ENCODE data around the gene SAMMSON.

SAMMSON gene

GRCh38 chr3:69963643-69964042 is 35.9 kb upstream of the SAMMSON start:
- Histone ChIP-seq H2AK5ac (ENCODE audit: low read depth, low read length) (no peak overlapping the region), H3K27ac (replicated peaks; ENCODE audit: low read length) (no peak overlapping the region), H3K9me3 (replicated peaks in 1 of 2; ENCODE audit: control insufficient read depth in 2 of 2, insufficient read depth in 1 of 2, low read depth in 1 of 2, low read length in 2 of 2) (no peaks in the 10 kb centered on the region), H3K4me3 (ENCODE audit: low read length in 2 of 2) (no peak overlapping the region), H4K8ac (ENCODE audit: low read depth, low read length) (no peak overlapping the region), H2BK15ac (ENCODE audit: low read length) (no peak overlapping the region), H3K4me1 (ENCODE audit: control insufficient read depth in 2 of 2, insufficient read depth in 1 of 2, low read depth in 1 of 2, low read length in 2 of 2) (no peaks in the 10 kb centered on the region), H2BK12ac (ENCODE audit: low read length) (no peak overlapping the region), H2BK5ac (ENCODE audit: low read length) (no peak overlapping the region), H3K27me3 (ENCODE audit: control insufficient read depth in 3 of 3, insufficient read depth in 3 of 3, low read depth in 1 of 3, low read length in 3 of 3) (no peaks in the 10 kb centered on the region), H3K14ac (ENCODE audit: low read length) (no peak overlapping the region), H3K23ac (ENCODE audit: low read depth, low read length, poor library complexity) (no peak overlapping the region), H3K18ac (ENCODE audit: low read length) (no peak overlapping the region), H3K36me3 (replicated peaks in 1 of 2; ENCODE audit: control insufficient read depth in 2 of 2, insufficient read depth in 2 of 2, low read length in 2 of 2) (no peaks in the 10 kb centered on the region), H3K79me1 (ENCODE audit: low read depth, low read length) (no peaks in the 10 kb centered on the region), H3K4ac (ENCODE audit: low read length) (no peak overlapping the region), H2AFZ (ENCODE audit: low read length) (no peak overlapping the region), H3K9ac (ENCODE audit: low read depth, low read length, poor library complexity) (no peak overlapping the region), H3K4me2 (ENCODE audit: insufficient read depth, low read length, poor library complexity, severe bottlenecking) (no peak overlapping the region), H2BK120ac (ENCODE audit: low read depth, low read length) (no peak overlapping the region), H4K91ac (ENCODE audit: low read depth, low read length, poor library complexity) (no peak overlapping the region)
- DNase-seq (ENCODE audit: low spot score) = no peak
- WGBS, 2 donors (ENCODE audit: extremely low coverage in 2 of 2, insufficient read length in 2 of 2, insufficient replicate concordance in 1 of 2) = no CpG with 5 or more reads among the region's 3 CpGs

GRCh38 chr3:69967156-69967555 is 32.4 kb upstream of the SAMMSON start:
- Histone ChIP-seq H3K27me3 (ENCODE audit: control insufficient read depth in 3 of 3, insufficient read depth in 3 of 3, low read depth in 1 of 3, low read length in 3 of 3) (no peaks in the 10 kb centered on the region), H3K27ac (replicated peaks; ENCODE audit: low read length) (no peak overlapping the region), H3K9me3 (replicated peaks in 1 of 2; ENCODE audit: control insufficient read depth in 2 of 2, insufficient read depth in 1 of 2, low read depth in 1 of 2, low read length in 2 of 2) (no peaks in the 10 kb centered on the region), H3K18ac (ENCODE audit: low read length) (no peak overlapping the region), H3K4ac (ENCODE audit: low read length) (no peak overlapping the region), H3K79me1 (ENCODE audit: low read depth, low read length) (no peaks in the 10 kb centered on the region), H3K14ac (ENCODE audit: low read length) (no peak overlapping the region), H3K4me3 (ENCODE audit: low read length in 2 of 2) (no peak overlapping the region), H3K9ac (ENCODE audit: low read depth, low read length, poor library complexity) (no peak overlapping the region), H3K23ac (ENCODE audit: low read depth, low read length, poor library complexity) (no peak overlapping the region), H2AFZ (ENCODE audit: low read length) (no peak overlapping the region), H2BK12ac (ENCODE audit: low read length) (no peak overlapping the region), H2AK5ac (ENCODE audit: low read depth, low read length) (no peak overlapping the region), H4K91ac (ENCODE audit: low read depth, low read length, poor library complexity) (no peak overlapping the region), H3K4me1 (ENCODE audit: control insufficient read depth in 2 of 2, insufficient read depth in 1 of 2, low read depth in 1 of 2, low read length in 2 of 2) (no peaks in the 10 kb centered on the region), H2BK120ac (ENCODE audit: low read depth, low read length) (no peak overlapping the region), H3K36me3 (replicated peaks in 1 of 2; ENCODE audit: control insufficient read depth in 2 of 2, insufficient read depth in 2 of 2, low read length in 2 of 2) (no peaks in the 10 kb centered on the region), H3K4me2 (ENCODE audit: insufficient read depth, low read length, poor library complexity, severe bottlenecking) (no peak overlapping the region), H2BK5ac (ENCODE audit: low read length) (no peak overlapping the region), H2BK15ac (ENCODE audit: low read length) (no peak overlapping the region), H4K8ac (ENCODE audit: low read depth, low read length) (no peak overlapping the region)
- no peak for DNase-seq (ENCODE audit: low spot score)
- WGBS, 2 donors (ENCODE audit: extremely low coverage in 2 of 2, insufficient read length in 2 of 2, insufficient replicate concordance in 1 of 2) = no CpG with 5 or more reads among the region's 6 CpGs

GRCh38 chr3:69970827-69971226 is 28.7 kb upstream of the SAMMSON start:
- Histone ChIP-seq H4K91ac (ENCODE audit: low read depth, low read length, poor library complexity) (no peak overlapping the region), H3K27ac (replicated peaks; ENCODE audit: low read length) (no peak overlapping the region), H3K4me1 (ENCODE audit: control insufficient read depth in 2 of 2, insufficient read depth in 1 of 2, low read depth in 1 of 2, low read length in 2 of 2) (no peaks in the 10 kb centered on the region), H2BK120ac (ENCODE audit: low read depth, low read length) (no peak overlapping the region), H3K4me2 (ENCODE audit: insufficient read depth, low read length, poor library complexity, severe bottlenecking) (no peak overlapping the region), H3K14ac (ENCODE audit: low read length) (no peak overlapping the region), H3K9me3 (replicated peaks in 1 of 2; ENCODE audit: control insufficient read depth in 2 of 2, insufficient read depth in 1 of 2, low read depth in 1 of 2, low read length in 2 of 2) (no peaks in the 10 kb centered on the region), H2BK12ac (ENCODE audit: low read length) (no peak overlapping the region), H2AFZ (ENCODE audit: low read length) (no peak overlapping the region), H2BK15ac (ENCODE audit: low read length) (no peak overlapping the region), H2AK5ac (ENCODE audit: low read depth, low read length) (no peak overlapping the region), H3K9ac (ENCODE audit: low read depth, low read length, poor library complexity) (no peak overlapping the region), H3K4me3 (ENCODE audit: low read length in 2 of 2) (no peak overlapping the region), H3K27me3 (ENCODE audit: control insufficient read depth in 3 of 3, insufficient read depth in 3 of 3, low read depth in 1 of 3, low read length in 3 of 3) (no peaks in the 10 kb centered on the region), H4K8ac (ENCODE audit: low read depth, low read length) (no peak overlapping the region), H3K18ac (ENCODE audit: low read length) (no peak overlapping the region), H2BK5ac (ENCODE audit: low read length) (no peak overlapping the region), H3K23ac (ENCODE audit: low read depth, low read length, poor library complexity) (no peak overlapping the region), H3K36me3 (replicated peaks in 1 of 2; ENCODE audit: control insufficient read depth in 2 of 2, insufficient read depth in 2 of 2, low read length in 2 of 2) (no peaks in the 10 kb centered on the region), H3K4ac (ENCODE audit: low read length) (no peak overlapping the region), H3K79me1 (ENCODE audit: low read depth, low read length) (no peaks in the 10 kb centered on the region)
- DNase-seq (ENCODE audit: low spot score) = no peak
- no CpG with 5 or more reads among the region's 5 CpGs for WGBS, 2 donors (ENCODE audit: extremely low coverage in 2 of 2, insufficient read length in 2 of 2, insufficient replicate concordance in 1 of 2)

GRCh38 chr3:69972672-69973071 is 26.9 kb upstream of the SAMMSON start:
- no peak for DNase-seq (ENCODE audit: low spot score)
- WGBS, 2 donors (ENCODE audit: extremely low coverage in 2 of 2, insufficient read length in 2 of 2, insufficient replicate concordance in 1 of 2) = no CpG with 5 or more reads among the region's 4 CpGs
- no peak overlapping the region for H2BK5ac ChIP-seq (ENCODE audit: low read length)

More at GRCh38 chr3:69972672-69973071, 26.9 kb upstream of the SAMMSON start:
- no peak overlapping the region for H3K27ac ChIP-seq (replicated peaks; ENCODE audit: low read length)
- H3K14ac ChIP-seq (ENCODE audit: low read length) = no peak overlapping the region
- no peak overlapping the region for H4K8ac ChIP-seq (ENCODE audit: low read depth, low read length)
- no peak overlapping the region for H2AFZ ChIP-seq (ENCODE audit: low read length)
- H3K4me2 ChIP-seq (ENCODE audit: insufficient read depth, low read length, poor library complexity, severe bottlenecking) = no peak overlapping the region
- no peak overlapping the region for H2BK12ac ChIP-seq (ENCODE audit: low read length)
- H3K4me1 ChIP-seq (ENCODE audit: control insufficient read depth in 2 of 2, insufficient read depth in 1 of 2, low read depth in 1 of 2, low read length in 2 of 2) = no peaks in the 10 kb centered on the region
- H3K23ac ChIP-seq (ENCODE audit: low read depth, low read length, poor library complexity) = no peak overlapping the region
- H3K27me3 ChIP-seq (ENCODE audit: control insufficient read depth in 3 of 3, insufficient read depth in 3 of 3, low read depth in 1 of 3, low read length in 3 of 3) = no peaks in the 10 kb centered on the region
- H3K9me3 ChIP-seq (replicated peaks in 1 of 2; ENCODE audit: control insufficient read depth in 2 of 2, insufficient read depth in 1 of 2, low read depth in 1 of 2, low read length in 2 of 2) = no peaks in the 10 kb centered on the region
- no peaks in the 10 kb centered on the region for H3K36me3 ChIP-seq (replicated peaks in 1 of 2; ENCODE audit: control insufficient read depth in 2 of 2, insufficient read depth in 2 of 2, low read length in 2 of 2)
- no peak overlapping the region for H2AK5ac ChIP-seq (ENCODE audit: low read depth, low read length)
- no peak overlapping the region for H3K9ac ChIP-seq (ENCODE audit: low read depth, low read length, poor library complexity)
- no peak overlapping the region for H3K4me3 ChIP-seq (ENCODE audit: low read length in 2 of 2)
- no peak overlapping the region for H2BK120ac ChIP-seq (ENCODE audit: low read depth, low read length)
- no peak overlapping the region for H4K91ac ChIP-seq (ENCODE audit: low read depth, low read length, poor library complexity)
- H3K4ac ChIP-seq (ENCODE audit: low read length) = no peak overlapping the region
- H2BK15ac ChIP-seq (ENCODE audit: low read length) = no peak overlapping the region
- no peak overlapping the region for H3K18ac ChIP-seq (ENCODE audit: low read length)
- no peaks in the 10 kb centered on the region for H3K79me1 ChIP-seq (ENCODE audit: low read depth, low read length)
